HL-60/S4 treated with retinoic acid at 250 ng/mL for 4 days and 3 days (cell line): ENCODE results near the gene ARHGAP8.
"Not testable (repeated sequence)": the region's sequence is repeated elsewhere in the genome, so short reads cannot be mapped to it uniquely, and the experiment has no call there.

ENCODE experiments used
- in situ Hi-C: fragments of 300-500 bp; cut with MboI; formaldehyde crosslinking; loops from 2 replicates; pipeline ENCODE4 v1.7.0; 2022; ENCODE audit warnings: low sequenced_read_pairs

ARHGAP8 gene

DNA sequence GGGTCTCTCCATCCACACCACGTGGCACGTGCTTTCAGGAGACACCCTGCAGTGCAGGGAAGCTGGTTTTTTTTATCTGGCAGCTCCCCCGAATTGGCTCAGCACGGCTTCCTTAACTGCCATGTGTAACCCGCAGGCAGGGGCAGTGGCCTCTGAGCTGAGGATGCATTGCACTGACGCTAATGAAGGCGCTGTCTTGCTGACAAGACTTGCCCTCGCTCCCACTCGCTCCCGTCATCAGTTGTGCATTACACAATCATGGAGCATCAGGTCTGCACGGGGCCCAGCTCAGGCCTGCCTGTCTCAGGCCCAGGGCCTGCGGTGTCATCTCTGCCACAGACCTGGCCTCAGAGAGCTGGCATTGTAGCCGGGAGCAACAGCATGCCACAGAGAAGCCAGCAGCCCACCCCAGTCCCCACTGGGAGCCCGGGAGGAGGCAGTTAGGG is 95.9 kb downstream of the ARHGAP8 start:
- in situ Hi-C loops: no loop called here

DNA sequence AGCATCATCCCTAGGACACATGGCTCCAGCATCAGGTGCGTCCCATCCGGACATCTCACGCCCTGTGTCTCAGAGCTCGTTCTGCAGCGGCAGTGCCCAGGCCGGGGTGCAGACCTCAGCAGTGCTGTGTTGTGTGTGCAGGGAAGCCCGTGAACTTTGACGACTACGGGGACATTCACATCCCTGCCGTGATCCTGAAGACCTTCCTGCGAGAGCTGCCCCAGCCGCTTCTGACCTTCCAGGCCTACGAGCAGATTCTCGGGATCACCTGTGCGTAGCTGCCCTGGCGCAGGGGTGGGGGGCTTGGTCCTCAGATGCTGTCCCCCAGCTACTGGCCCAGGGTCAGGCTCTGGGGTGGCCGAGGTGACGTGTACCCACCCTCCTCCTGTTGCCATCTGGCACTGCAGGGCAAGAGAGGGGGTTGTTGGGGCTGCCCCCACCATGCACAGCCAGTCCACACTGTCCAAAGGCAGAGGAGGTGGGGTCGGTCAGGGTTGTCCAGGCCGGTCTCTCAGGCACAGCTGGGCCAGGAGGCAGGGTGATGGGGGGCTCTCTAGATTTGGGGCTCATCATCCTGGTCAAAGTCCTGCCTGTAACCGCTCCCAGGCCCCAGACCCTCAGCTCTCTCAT is 96.5 kb downstream of the ARHGAP8 start:
- in situ Hi-C loops: no loop called here

- in situ Hi-C loops: no loop called here
These were observed 98.6 kb downstream of the ARHGAP8 start for GRCh38 chr22:44850946-44851345.

GRCh38 chr22:44854641-44855040 is 102.3 kb downstream of the ARHGAP8 start:
- in situ Hi-C loops: not testable (repeated sequence)

DNA sequence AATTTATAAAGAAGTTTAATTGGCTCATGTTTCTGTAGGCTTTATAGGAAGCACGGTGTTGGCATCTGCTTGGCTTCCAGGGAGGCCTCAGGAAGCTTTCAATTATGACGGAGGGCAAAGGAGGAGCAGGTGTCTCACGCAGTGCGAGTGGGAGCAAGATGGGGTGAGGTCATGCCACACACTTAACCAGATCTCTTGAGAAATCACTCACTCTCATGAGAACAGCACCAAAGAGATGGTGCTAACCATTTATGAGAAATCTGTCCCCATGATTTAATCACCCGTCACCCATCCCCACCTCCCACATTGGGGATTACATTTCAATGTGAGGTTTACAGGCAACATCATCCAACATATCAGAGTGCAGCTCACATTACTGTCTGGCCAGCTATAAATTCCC is 103.5 kb downstream of the ARHGAP8 start:
- in situ Hi-C loops: no loop called here

GRCh38 chr22:44858819-44859218 is 106.4 kb downstream of the ARHGAP8 start:
- in situ Hi-C loops: not testable (repeated sequence)

DNA sequence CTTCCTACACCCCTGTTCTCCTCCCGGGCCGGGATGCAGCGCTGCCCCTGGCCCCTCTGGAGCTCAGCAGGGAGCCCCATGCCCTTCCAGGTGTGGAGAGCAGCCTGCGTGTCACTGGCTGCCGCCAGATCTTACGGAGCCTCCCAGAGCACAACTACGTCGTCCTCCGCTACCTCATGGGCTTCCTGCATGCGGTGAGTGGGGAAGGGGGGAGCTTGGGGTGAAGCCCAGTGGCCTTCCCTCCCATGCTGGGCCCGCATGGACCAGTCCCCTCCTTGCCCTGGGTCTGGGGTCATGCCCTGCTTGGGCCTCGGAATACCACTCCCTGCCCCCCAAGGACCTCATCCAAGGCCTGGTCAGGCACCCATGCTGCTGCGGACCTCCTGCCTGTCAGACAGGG is 107.3 kb downstream of the ARHGAP8 start:
- in situ Hi-C loops: no loop called here

DNA sequence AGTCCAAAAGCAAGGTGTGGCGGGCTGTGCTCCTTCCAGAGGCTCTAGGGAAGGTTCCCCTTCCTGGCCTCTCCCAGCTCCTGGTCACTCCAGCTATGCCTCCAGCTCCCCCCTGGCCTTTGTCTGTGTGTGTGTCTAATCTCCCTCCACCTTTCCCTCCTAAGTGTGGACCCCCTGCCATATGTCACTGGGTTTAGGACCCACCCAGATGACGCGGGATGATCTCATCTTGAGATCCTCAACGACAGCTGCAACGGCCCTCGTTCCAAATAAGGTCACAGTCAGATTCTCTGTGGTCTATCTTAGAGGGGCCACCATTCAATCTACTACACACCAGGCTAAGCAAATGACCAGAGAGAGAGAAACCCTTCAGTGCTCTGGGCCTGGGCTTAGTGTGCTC is 107.9 kb downstream of the ARHGAP8 start:
- in situ Hi-C loops: no loop called here

DNA sequence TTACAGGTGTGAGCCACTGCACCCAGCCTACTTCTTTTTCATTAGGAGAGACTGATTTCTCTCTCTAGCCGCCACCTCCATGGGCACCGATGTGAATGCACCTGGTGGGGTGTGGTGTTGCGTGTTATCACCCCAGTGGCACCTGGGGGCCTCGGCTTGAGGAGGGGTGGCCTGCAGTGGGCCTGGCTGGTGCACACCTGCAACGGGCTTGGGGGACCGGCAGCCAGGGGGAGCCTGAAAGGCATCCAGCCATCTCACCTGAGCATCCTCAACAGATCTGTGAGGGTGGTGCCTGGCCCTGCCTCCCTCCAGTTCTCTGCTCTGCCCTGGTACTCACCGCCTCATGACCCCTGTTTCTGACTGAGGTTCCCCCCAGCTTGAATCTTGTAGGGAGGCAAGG is 108.9 kb downstream of the ARHGAP8 start:
- in situ Hi-C loops: no loop called here

DNA sequence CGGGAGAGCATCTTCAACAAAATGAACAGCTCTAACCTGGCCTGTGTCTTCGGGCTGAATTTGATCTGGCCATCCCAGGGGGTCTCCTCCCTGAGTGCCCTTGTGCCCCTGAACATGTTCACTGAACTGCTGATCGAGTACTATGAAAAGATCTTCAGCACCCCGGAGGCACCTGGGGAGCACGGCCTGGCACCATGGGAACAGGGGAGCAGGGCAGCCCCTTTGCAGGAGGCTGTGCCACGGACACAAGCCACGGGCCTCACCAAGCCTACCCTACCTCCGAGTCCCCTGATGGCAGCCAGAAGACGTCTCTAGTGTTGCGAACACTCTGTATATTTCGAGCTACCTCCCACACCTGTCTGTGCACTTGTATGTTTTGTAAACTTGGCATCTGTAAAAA is 109.9 kb downstream of the ARHGAP8 start:
- in situ Hi-C loops: no loop called here

DNA sequence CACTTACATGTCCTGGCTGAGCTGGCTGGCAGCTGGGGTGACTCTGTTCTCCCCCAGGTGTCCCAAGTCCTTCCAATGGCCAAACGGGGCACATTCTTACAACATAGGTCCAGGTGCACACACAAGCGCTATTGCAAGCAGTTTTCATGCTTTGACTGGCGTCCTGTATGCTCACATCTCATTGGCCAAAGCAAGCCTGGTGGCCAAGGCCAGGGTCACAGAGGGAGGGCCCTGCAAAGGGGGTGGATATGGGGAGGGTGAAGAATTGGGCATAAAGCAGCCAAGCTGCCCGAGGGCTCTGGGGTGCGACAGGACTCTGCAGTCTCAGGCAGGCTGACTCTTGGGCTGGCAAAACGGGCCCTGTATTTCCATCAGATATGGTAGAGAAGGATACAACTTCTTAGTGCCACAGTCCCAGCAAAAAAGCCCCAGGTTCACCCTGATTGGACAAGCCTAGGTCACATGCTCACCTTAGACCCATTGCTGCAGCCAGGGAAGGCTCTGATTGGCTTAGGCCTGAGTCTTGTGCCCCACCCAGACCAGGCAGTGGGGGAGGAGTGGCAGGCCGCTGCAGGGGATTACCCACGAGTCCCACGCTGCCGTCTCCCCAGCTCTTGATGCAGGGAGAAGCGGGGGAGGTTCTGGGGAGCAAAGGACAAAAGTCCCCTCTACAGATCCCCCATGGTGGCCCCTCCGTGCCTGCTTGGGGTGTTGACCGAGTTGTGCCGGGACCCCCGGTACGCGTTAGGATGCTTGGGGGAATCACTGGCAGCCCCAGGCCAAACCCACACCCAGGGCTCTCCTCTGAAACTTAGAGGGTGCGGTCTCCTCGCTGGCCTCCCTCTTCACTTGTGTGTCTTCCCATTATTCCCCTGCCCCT is 110.8 kb downstream of the ARHGAP8 start:
- in situ Hi-C loops: no loop called here

DNA sequence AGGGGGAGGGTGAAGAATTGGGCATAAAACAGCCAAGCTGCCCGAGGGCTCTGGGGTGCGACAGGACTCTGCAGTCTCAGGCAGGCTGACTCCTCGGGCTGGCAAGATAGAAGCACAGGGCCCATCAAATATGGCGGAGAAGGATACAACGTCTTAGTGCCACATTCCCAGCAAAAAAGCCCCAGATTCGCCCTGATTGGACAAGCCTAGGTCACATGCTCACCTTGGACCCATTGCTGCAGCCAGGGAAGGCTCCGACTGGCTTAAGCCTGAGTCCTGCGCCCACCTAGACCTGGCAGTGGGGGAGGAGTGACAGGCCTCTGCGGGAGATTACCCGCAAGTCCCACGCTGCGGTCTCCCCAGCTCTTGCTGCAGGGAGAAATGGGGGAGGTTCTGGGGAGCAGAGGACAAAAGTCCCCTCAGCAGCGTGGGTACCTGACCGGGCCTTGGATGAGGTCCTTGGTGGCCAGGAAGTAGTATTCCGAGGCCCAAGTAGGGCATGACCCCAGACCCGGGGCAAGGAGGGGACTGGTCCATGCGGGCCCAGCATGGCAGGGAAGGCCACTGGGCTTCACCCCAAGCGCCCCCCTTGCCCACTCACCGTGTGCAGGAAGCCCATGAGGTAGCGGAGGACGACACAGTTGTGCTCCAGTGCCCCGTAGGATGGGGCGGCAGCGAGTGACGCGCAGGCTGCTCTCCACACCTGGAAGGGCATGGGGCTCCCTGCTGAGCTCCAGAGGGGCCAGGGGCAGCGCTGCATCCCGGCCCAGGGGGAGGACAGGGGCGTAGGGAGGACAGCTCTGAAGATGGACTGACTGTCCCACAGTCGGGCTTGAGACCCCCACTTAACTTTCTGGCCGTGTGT is 113.0 kb downstream of the ARHGAP8 start:
- in situ Hi-C loops: no loop called here

DNA sequence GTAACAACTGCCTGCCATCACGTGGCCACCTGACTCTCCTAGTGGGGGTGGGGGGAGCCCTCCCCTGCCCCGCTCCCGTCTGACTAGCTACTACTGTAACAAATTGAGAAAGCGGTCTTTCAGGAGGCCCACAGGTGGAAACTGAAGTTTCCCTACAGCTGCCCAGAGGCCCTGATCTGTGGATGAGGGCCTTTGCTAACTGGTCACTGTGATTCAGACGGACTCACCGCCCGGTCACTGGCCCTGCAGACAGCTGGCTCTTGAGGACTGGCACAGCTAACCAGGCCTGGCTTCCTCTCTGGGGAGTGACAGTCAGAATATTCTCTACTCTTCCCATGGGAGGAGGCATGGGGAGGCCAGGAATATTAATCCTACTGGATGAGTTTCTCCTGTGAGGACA is 116.8 kb downstream of the ARHGAP8 start:
- in situ Hi-C loops: no loop called here

DNA sequence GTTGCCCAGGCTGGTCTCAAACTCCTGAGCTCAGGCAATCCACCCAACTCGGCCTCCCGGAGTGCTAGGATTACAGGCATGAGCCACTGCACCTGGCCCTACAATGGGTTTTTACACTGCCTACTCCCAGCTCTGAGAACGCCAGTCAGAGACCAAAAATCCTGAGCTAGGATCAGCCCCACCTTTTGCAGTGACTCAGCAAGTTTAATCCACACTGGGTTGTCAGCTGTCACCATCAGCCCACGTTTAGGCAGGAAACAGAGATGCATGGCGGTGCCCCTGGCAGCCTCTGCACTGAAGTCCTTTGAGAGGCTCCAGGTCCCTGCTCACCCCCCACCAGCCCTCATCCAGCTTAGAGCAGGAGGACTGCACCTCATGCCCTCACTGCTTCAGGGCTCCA is 117.6 kb downstream of the ARHGAP8 start:
- in situ Hi-C loops: no loop called here

DNA sequence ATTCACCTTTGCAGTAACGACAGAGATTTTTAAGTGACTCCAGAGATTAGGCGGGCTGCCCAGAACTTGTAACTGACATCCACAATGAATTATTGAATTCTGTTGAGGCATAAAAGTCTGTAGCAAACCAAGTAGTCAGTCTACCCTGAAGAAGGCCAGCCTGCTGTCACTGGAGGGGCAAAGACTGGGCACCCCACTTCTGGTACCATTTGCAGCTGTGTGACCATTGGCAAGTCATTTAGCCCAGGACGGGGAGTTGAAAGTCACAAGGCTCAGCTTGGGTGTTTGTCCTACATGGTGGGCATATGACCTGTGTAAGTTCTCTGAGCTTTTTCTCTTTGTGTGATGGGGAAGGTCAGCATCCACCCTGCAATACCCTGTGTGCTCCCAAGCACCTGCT is 119.4 kb downstream of the ARHGAP8 start:
- in situ Hi-C loops: no loop called here

GRCh38 chr22:44876921-44877320 is 124.5 kb downstream of the ARHGAP8 start:
- in situ Hi-C loops: no loop called here

GRCh38 chr22:44878483-44879300 is 126.3 kb downstream of the ARHGAP8 start:
- in situ Hi-C loops: no loop called here

DNA sequence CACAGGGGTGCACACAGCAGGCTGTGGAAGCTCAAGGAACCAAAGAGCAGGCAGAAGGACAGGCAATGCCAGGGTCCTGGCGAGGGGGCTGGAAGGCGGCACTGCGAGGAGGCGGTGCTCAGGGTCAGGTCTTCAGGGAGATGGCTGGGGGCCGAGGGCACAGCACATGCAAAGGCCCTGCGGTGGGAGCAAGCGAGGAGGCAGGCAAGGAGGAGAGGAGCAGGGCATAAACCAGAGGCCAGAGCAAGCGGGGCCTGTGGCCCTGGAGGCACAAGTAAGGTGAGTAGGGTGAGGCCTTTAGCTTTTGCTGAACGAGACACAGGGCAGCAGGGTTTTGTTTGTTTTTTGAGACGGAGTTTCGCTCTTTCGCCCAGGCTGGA is 126.9 kb downstream of the ARHGAP8 start:
- in situ Hi-C loops: no loop called here

- in situ Hi-C loops: no loop called here
These were observed 128.4 kb downstream of the ARHGAP8 start for GRCh38 chr22:44880610-44881290.

- in situ Hi-C loops: no loop called here
These were observed 129.2 kb downstream of the ARHGAP8 start for GRCh38 chr22:44881624-44882023.
